HG03175 (cell line): ENCODE measurements around the gene DAP3.
"Not testable (repeated sequence)": the region's sequence is repeated elsewhere in the genome, so short reads cannot be mapped to it uniquely, and the experiment has no call there.

ENCODE experiments used
- ATAC-seq: cut with Tn5 transposase; IDR thresholded peaks from one replicate; pipeline ENCODE4 v1.9.1; 2021; ENCODE audit warnings: mild to moderate bottlenecking, moderate library complexity; ENCODE audit not compliant: unreplicated experiment

Gene DAP3

DNA sequence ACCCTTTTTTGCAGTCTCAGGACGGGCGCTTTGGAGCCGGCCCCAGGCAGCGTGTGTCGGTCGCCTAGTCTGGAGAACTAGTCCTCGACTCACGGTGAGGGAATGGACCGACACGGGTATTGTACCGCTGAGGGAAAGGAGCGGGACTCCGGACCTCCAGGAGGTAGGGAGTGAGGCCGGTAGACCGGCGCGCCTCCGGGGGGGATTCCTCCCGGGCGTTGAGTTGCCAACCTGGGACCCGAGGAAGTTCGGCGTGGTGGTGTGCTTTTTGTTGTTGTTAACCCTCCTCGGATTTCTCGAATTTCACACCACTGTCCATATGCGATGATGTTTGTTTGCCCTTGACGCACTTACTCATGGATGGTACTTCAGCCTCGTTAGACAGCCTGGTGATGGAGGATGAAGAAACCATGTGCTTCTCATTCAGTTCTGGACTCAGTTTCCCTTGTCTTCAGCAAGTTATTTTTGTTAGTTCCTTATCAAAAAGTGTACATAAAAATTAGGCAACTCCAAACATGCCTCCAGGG is at the start of gene DAP3:
DAP3 (plus strand) TSS at position 11 of the 527 bp plus-strand sequence. CDS start 20,689 bp downstream, outside the sequence.
- ATAC-seq = not testable (repeated sequence)

GRCh38 chr1:155640367-155640766 is 48.5 kb upstream of the DAP3 start:
- ATAC-seq = no peak

GRCh38 chr1:155642559-155643180 is 46.2 kb upstream of the DAP3 start:
- not testable (repeated sequence) for ATAC-seq

- no peak for ATAC-seq
These were observed 45.7 kb upstream of the DAP3 start for GRCh38 chr1:155643230-155643629.

GRCh38 chr1:155645034-155645598 is 43.8 kb upstream of the DAP3 start:
- no peak for ATAC-seq

- no peak for ATAC-seq
These were observed 43.2 kb upstream of the DAP3 start for GRCh38 chr1:155645648-155646047.

DNA sequence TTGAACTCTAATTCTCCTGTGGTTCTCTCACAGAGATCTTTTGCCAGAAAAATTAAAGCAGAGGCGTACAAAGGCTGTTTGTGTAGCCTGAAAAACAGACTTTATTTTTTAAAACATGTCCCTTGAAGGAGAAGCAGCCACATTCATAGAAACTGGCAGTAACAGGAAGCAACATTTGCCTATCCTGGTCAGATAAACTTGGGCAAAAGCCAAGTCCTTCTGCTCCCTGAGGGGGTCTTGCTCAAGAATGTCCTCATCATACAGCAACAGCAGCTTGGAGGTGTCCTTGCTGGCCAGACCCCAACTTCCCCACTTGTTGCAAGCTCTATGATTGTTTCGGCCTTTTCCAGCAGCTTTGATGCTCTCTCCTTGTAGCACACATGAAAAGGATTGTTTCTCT is 42.6 kb upstream of the DAP3 start:
- no peak for ATAC-seq

DNA sequence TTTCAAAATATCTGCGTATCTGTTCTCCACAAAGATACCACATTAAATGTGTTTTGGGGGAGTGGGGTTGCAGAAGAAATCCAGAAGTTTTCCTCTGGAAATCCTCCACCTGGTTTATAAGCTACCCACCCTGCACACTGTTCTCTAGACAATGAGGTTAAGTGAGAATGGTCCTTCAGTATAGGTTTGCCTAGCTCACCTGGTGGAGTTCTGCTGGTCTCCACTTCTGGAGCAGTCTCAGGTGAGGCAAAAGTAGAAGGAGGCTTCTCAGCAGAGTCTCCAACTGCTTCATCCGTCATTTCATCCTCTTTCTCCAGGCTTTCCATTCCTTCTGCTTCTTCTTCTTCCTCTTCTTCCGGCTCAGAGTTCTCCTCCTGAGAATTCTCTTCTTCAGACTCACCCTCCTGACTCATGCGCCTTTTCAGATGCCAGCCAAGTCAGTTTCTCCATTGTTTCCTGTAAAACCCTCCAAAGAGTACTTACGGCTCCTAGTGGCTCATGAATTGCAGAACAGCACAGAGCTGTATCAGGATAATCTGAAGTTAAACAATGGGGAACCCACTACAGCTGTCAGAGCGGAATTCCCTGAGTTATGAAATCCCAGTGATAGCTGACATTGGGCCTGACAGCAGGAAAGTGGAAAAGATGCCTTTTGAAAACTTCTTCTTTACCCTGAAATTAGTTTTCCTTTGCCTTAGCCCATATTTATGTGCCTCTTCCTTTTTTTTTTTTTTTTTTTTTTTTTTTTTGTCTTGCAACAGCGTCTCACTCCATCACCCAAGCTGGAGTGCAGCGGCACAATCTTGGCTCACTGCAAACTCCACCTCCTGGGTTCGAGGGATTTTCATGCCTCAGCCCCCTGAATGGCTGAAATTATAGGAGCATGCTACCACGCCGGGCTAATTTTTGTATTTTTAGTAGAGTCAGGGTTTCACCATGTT is 40.4 kb upstream of the DAP3 start:
- no peak for ATAC-seq

- ATAC-seq = no peak
These were observed 39.2 kb upstream of the DAP3 start for GRCh38 chr1:155649676-155650075.

DNA sequence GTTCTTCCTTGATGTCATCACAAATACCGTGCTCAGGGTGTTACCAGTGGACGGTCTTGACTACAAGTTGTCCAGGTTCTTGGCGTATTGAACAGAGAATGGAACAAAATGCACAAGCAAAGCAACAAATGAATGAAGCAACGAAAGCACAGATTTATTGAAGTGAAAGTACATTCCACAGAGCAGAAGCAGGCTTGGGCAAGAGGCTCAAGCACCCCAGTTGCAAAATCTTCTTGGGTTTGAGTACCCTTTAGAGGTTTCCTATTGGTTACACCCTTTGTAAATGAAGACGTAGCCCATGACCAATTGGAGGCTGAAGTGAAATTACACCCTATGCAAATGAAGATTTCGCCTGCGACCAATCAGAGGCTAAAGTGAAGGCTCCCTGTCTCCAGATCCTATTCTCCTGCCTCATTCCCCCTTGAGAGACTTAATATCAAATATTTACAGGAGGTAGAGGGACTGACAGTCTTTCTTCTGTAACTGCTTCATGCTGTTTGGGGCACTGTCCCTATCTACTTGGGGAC is 38.6 kb upstream of the DAP3 start:
- no peak for ATAC-seq

DNA sequence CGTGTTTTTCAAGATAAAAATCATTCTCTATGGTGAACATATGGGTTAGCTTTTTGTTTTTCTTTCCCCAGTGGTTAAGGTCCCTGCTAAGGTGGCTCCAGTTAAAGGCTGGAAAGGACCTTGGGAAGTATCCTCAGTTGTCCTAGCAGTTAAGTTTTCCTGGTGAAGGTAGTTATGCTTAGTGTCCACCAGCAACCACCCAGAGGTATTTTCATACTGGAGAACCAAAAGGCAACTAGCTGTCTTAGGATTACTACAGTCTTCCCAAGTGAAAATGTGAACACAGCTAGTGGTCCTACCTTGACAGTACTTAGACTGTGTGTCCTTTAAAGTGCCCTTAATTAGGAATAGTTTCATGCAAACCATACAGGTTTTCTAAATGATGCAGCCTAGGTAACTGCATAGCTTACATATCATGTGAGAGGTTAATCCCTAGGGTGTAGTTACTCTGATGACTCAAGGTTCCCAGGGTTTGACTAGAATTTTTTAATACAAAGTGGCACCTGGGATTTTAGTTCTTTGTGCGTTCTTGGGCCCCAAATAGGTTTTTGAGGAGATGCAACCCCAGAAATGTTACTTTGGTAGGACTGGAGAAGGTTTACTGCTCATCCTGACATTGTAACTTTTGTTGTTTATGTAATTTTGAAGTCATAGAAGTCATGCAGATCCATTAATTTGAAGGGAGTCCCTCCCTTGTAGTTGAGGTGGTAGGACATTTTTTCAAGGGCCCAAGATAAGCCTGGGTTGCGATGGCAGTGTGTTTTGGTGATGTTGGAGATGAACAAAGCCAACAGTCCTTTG is 36.8 kb upstream of the DAP3 start:
- ATAC-seq = no peak

DNA sequence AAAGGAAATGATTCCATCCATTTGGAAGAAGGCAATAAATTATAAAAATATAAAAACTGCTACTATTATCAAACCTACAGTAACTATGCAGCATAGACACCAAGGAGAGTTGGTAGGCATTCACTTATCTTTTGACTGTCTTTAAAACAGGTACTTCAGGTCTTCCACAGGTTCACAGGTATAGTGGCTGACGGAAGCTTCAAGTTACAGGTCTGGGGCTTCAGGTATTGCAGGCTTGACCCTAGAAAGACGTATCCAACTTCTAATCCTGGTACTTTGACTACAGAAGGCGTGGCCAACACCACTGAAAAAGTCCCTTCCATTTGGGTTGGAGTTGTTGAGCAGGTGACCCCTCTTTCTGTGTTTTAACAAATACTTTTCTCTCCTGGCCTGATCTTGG is 35.9 kb upstream of the DAP3 start:
- ATAC-seq = no peak

DNA sequence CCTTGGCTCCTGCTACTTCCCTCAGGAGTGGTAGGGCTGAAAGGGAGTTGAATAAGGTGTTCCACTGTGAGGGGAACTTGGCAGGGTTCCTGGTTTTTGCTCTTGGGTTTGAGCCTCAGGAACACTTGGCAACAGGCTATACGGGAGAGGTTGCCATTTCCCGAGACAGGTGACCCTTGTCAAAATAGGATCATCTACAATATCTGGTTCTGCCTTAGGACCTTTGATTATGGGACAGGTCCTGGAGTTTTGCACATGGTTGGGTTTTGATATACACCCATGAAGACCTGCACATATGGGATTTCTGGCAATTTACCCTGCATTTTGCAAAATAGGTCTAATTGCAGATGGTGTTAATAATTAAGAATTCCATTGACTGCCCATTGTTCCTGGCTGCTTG is 31.4 kb upstream of the DAP3 start:
- no peak for ATAC-seq

DNA sequence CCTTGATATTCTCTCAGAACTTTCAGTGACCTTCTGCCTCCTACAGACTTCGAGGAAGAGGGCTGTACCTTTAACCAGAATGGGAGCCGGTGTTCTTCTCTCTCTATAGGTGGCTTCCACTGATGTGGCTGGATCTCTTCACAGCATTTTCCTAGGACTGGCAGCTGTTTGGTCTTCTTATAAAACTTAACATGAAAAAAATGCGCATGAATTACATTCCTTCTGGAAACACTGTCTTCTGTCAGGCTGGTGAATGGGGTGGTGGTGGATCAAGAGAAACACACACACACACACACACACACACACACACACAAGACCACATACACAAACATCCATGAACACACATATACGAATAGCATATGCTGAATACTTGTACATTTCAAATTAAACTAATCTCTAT is 27.7 kb upstream of the DAP3 start:
- not testable (repeated sequence) for ATAC-seq

- ATAC-seq = no peak
These were observed 19.4 kb upstream of the DAP3 start for GRCh38 chr1:155669233-155670162.

GRCh38 chr1:155671750-155672149 is 17.1 kb upstream of the DAP3 start:
- ATAC-seq = no peak

DNA sequence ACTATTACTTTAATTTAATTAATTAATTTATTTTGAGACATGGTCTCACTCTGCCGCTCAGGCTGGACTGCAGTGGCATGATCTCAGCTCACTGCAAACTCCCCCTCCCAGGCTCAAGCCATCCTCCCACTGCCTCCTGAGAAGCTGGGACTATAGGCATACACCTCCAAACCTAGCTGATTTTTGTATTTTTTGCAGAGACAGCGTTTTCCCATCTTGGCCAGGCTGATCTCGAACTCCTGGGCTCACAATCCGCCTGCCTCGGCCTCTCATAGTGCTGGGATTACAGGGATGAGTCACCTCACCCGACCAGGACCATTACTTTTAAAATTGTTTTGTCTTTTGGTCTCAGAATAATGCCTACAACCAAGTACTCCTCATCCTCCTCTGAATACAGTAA is 15.9 kb upstream of the DAP3 start:
- ATAC-seq = no peak

DNA sequence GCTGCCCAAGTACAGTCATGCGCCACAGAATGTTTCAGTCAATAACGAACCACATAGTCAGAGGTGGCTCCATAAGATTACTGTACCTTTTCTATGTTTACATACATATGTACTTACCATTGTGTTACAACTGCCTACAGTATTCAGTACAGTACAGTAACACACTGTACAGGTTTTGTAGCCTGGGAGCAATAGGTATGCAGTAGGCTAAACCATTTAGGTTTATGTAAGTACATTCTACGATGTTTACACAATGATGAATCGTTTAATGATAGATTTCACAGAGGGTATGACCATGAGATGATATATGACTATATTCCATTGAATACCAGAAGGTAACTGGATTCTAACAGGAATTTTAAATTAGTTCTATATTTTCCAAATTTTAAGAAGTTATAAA is 10.9 kb upstream of the DAP3 start:
- no peak for ATAC-seq

DNA sequence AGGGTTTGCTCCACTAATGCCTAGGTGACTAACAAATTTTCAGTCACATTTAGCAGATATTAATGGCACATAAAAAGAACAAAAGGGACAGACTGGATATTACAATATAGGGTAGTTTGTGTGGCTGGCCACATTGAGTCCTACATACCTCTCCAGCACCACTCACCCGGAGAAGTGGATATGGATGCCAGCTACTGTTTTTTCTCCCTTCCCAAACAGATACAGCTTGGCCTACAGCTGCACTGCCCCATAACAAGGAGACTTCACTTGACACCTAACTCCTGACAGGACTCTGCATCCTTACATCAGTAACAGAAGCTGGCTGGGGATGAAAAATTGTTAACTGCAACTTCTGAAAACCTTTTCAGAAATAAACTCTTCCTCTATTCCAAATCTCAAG is 9.9 kb upstream of the DAP3 start:
- not testable (repeated sequence) for ATAC-seq
